NCI-H524 treated with DMSO at 0.1 percent for 48 hours (cell line): Measurements from ENCODE around the gene DOK7.

Source experiments
- DNase-seq: peaks from one replicate; lab custom pipeline; 2025; lab: John Stamatoyannopoulos, UW

Gene DOK7

GRCh38 chr4:3463556-3464348, 646 bp downstream of the DOK7 start:
- DNase-seq = no peak

- no peak for DNase-seq
These were observed 1.3 kb downstream of the DOK7 start for GRCh38 chr4:3464349-3464905.

GRCh38 chr4:3464911-3465697, 2.0 kb downstream of the DOK7 start:
- DNase-seq = no peak

- no peak for DNase-seq
These were observed 2.9 kb downstream of the DOK7 start for GRCh38 chr4:3465698-3466671.

- no peak for DNase-seq
These were observed 3.8 kb downstream of the DOK7 start for GRCh38 chr4:3466691-3467600.

- DNase-seq = no peak
These were observed 4.5 kb downstream of the DOK7 start for GRCh38 chr4:3467601-3468031.

- no peak for DNase-seq
These were observed 5.0 kb downstream of the DOK7 start for GRCh38 chr4:3468154-3468553.

- no peak for DNase-seq
These were observed 5.7 kb downstream of the DOK7 start for GRCh38 chr4:3468804-3469203.

- DNase-seq = no peak
These were observed 6.5 kb downstream of the DOK7 start for GRCh38 chr4:3469386-3470243.

GRCh38 chr4:3470244-3471097, 7.4 kb downstream of the DOK7 start:
- no peak for DNase-seq

GRCh38 chr4:3471098-3471760, 8.1 kb downstream of the DOK7 start:
- no peak for DNase-seq

- no peak for DNase-seq
These were observed 8.8 kb downstream of the DOK7 start for GRCh38 chr4:3471886-3472285.

GRCh38 chr4:3472411-3473141, 9.5 kb downstream of the DOK7 start:
- DNase-seq = no peak

GRCh38 chr4:3473181-3473950, 10.3 kb downstream of the DOK7 start:
- DNase-seq = no peak

GRCh38 chr4:3473996-3474765, 11.1 kb downstream of the DOK7 start:
- no peak for DNase-seq
